ENCODE results near the gene OR2J1. TPM values are rescaled to one million over a fixed set of nuclear protein-coding genes. Genes with fewer than 3 reads are reported as not detected.

OR2J1 gene
- total RNA-seq: not detected in 2 replicates
- not detected in 2 replicates for polyA plus RNA-seq
- not detected in 2 replicates for polyA plus RNA-seq (2011; cell fraction: cytosol; rRNA removed)
- not detected in 2 replicates for polyA plus RNA-seq (2011; cell fraction: nucleus; rRNA removed)
- polyA plus RNA-seq (2012): not detected in 2 replicates
- not detected in 2 replicates for polyA minus RNA-seq
- not detected for polyA minus RNA-seq (2011; cell fraction: cytosol; rRNA and poly(A)+ RNA removed)
- not detected in 2 replicates for polyA minus RNA-seq (2011; cell fraction: nucleus; rRNA and poly(A)+ RNA removed)
- Bru-seq, nascent RNA: not detected
- BruChase-seq, experiment 1, labeled RNA remaining after a 6-hour chase: not detected
- not detected for BruChase-seq, experiment 2, labeled RNA remaining after a 2-hour chase
- long read RNA-seq: 0 reads

- Histone ChIP-seq H3K9me1 (replicated peaks; ENCODE audit: control insufficient read depth, extremely low read depth, insufficient read depth, low read length) (no peaks in the 10 kb centered on the region), H3K4me3 (replicated peaks in 1 of 3; ENCODE audit: insufficient read depth in 1 of 3, low read depth in 1 of 3, low read length in 3 of 3) (no peak within 1 kb of the TSS), H2AFZ (ENCODE audit: low read depth, low read length) (no peak within 1 kb of the TSS), H3K36me3 (ENCODE audit: control insufficient read depth in 2 of 2, extremely low read depth in 1 of 2, insufficient read depth in 2 of 2, low read length in 2 of 2) (no peaks in the 10 kb centered on the region), H3K27me3 (ENCODE audit: control insufficient read depth in 2 of 2, insufficient read depth in 2 of 2, low read length in 2 of 2) (no peaks in the 10 kb centered on the region), H3K4me1 (ENCODE audit: control insufficient read depth, extremely low read depth, insufficient read depth, low read length) (no peaks in the 10 kb centered on the region), H3K4me2 (ENCODE audit: insufficient read depth, low read length) (no peak within 1 kb of the TSS), H4K20me1 (replicated peaks; ENCODE audit: control insufficient read depth, extremely low read depth, insufficient read depth, low read length) (no peaks in the 10 kb centered on the region), H3K79me2 (ENCODE audit: control insufficient read depth, insufficient read depth, low read length) (no peaks in the 10 kb centered on the region), H3K27ac (ENCODE audit: insufficient read depth, low read depth, low read length) (no peak within 1 kb of the TSS), H3K9me3 (replicated peaks; ENCODE audit: control insufficient read depth, insufficient read depth, low read length) (no peaks in the 10 kb centered on the region), H3K9ac (replicated peaks; ENCODE audit: extremely low read depth, insufficient read depth, low read length) (no peak within 1 kb of the TSS)
- no peak for DNase-seq (ENCODE audit: low read depth, low spot score)
- FAIRE-seq: no peak
- no TSS peak for BruUV-seq (replicated peaks)
- no peak for TF ChIP-seq EZH2 (IDR thresholded peaks at IDR 0.05; ENCODE audit: borderline replicate concordance, low read depth, low read length, severe bottlenecking)
- TF ChIP-seq JUN (IDR thresholded peaks at IDR 0.05; ENCODE audit: borderline replicate concordance, insufficient read depth, insufficient read length, low read depth): no peak
- no peak for TF ChIP-seq MAX (IDR thresholded peaks at IDR 0.05; ENCODE audit: insufficient read depth, insufficient read length)
- no peak for TF ChIP-seq MYC (IDR thresholded peaks at IDR 0.05; ENCODE audit: low read depth, low read length)
- no peak for TF ChIP-seq FOS (IDR thresholded peaks at IDR 0.05; ENCODE audit: borderline replicate concordance, insufficient read depth, low read length)
- TF ChIP-seq POLR2AphosphoS5 (IDR thresholded peaks at IDR 0.05; ENCODE audit: insufficient read depth, low read depth, low read length): no peak
- TF ChIP-seq POLR2A (IDR thresholded peaks at IDR 0.05; ENCODE audit: low read depth, low read length): no peak
- TF ChIP-seq GATA2 (IDR thresholded peaks at IDR 0.05; ENCODE audit: insufficient read depth, insufficient read length, low read depth, low read length): no peak
- no peak for TF ChIP-seq CTCF (IDR thresholded peaks at IDR 0.05; ENCODE audit: extremely low read depth in 1 of 2, insufficient read depth in 1 of 2, low read depth in 1 of 2, low read length in 2 of 2)
- dilution Hi-C loops (cut with MboI; ENCODE audit: extremely low pct_ligation_motif_present, low sequenced_read_pairs) (no loop called here), intact Hi-C loops (cut with micrococcal nuclease) (no loop called here)
- ChIA-PET POLR2A (no interaction called here), CTCF (no interaction called here)
Measured at GRCh38 chr6:29099190-29099589, at the start of gene OR2J1. OR2J1 (plus strand) TSS chr6:29099490; CDS start chr6:29100943, 1,453 bp downstream.

All from endothelial cell of umbilical vein (primary cell).